GM19463 (cell line): ENCODE data around the gene OPRL1.
A peak's percentile ranks its signal among the peaks of the same experiment; 100 is the strongest.

ENCODE experiments used
- ATAC-seq: cut with Tn5 transposase; IDR thresholded peaks from one replicate; pipeline ENCODE4 v1.9.1; 2021; ENCODE audit warnings: mild to moderate bottlenecking, moderate library complexity; ENCODE audit not compliant: unreplicated experiment

OPRL1 gene

DNA sequence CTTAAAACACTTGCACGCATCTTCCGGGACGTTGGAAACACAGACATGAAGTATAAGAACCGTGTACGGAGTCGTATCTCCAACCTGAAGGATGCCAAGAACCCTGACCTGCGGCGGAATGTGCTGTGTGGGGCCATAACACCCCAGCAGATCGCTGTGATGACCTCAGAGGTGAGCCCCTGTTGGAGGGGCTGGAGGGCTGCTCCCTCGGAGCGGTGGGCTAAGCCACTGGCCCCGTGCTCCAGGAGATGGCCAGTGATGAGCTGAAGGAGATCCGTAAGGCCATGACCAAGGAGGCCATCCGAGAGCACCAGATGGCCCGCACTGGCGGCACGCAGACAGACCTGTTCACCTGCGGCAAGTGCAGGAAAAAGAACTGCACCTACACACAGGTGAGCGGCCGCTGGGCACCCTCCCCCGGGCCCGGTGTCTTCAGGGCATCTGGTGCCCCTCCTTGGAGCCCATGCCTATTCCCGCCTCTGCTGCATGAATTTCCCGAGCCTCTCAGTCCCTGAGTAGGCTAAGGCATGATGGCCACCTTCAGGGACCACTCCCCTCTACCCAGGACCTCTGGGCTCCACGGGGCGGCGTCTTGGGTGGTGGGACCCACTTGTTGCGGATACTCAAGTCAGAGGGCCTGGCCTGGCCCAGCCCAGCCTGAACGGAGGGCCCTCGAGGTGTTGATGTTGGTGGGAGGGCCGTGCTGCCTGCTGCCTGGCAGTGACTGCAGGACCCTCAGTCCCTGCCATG is 9.5 kb upstream of the OPRL1 start:
- ATAC-seq = no peak

DNA sequence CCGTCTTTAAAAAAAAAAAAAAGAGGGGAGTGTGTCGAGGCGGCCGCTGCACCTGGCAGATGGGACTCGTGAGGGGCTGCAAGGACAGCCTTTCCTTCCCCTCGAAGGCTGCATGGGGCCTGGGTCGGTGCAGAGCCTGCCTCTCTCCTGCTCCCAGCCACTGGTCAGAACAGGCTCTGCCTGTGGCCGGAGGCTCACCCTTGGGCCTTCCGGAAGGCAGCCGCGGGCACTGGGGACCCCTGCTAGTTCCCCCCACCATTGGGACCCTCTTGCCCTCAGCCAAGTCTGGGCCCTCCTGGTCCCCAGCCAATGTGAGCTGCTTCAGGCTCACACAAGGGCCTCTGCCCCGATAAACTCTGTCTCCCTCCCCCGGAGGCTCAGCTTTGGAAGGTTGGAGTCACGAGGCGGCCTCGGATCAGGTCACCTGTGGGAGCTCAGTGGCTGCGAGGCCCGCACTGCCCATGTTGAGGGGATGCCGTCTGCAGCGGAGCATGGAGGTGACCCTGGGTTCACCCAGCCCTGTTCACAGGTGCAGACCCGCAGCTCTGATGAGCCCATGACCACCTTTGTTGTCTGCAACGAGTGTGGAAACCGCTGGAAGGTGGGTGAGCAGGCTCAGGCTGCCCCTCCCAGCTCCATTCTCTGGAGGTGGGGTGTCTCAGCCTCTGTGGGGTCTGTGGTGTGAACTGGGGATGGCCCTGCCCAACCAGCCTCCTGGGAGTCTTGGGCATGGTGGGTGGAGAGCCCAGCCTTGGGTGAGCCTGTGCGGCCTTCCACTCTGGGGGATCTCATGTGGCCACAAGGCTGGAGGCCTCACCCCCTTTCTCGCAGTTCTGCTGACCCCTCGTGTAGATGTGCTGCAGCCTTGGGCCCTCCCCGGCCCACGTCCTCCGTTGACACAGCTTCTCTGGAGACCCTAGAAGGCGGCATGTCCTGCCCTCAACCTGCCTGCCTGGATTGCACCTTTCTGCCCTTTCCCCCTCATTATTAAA is 8.2 kb upstream of the OPRL1 start:
- ATAC-seq = no peak

DNA sequence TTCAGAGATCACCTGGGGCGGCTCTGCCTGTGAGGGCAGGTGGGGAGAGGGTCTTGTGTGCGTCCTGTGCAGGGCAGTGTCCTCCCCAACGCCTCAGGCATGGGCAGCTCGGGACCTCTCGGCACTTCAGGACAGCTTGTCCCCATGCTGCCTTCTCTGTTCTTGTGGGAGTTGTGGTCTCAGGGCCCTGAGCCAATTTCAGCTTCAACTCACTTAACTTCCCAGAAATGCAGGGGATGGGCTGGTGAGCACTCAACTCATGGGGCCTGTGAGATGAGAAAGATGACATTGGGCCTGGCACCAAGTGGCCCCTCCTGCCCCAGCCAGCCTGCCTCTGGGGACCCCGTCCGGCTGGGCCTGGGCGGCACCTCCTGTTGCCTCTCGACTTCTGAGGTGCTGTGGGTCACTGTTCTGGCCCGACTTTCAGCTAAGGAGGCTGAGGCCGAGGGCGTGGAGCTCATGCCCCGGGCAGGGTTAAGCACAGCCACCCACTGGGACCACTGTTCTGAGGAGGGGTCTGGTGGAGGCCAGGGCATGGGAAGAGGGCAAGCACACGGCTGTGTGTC is 7.3 kb upstream of the OPRL1 start:
- ATAC-seq = no peak

GRCh38 chr20:64073476-64074183 is 6.3 kb upstream of the OPRL1 start:
- ATAC-seq = no peak

GRCh38 chr20:64074184-64074789 is 5.6 kb upstream of the OPRL1 start:
- no peak for ATAC-seq

DNA sequence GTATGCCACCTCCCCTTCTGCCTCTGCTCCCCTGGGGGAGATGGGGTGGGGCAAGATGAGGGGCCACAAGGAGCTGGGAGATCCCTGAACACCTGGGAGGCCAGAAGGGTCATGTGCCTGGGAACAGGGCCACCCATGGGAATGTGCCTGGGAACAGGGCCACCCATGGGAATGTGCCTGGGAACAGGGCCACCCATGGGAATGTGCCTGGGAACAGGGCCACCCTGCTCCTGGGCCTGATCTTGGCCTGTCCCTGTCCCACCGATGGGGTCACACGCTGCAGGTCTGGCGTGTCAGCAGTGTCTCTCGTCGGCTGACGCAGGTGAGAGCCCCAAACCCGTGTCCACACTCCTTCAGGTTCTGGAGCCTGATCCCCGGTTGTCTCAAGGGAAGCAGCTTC is 4.9 kb upstream of the OPRL1 start:
- no peak for ATAC-seq

GRCh38 chr20:64075556-64075955 is 4.3 kb upstream of the OPRL1 start:
- ATAC-seq = no peak

DNA sequence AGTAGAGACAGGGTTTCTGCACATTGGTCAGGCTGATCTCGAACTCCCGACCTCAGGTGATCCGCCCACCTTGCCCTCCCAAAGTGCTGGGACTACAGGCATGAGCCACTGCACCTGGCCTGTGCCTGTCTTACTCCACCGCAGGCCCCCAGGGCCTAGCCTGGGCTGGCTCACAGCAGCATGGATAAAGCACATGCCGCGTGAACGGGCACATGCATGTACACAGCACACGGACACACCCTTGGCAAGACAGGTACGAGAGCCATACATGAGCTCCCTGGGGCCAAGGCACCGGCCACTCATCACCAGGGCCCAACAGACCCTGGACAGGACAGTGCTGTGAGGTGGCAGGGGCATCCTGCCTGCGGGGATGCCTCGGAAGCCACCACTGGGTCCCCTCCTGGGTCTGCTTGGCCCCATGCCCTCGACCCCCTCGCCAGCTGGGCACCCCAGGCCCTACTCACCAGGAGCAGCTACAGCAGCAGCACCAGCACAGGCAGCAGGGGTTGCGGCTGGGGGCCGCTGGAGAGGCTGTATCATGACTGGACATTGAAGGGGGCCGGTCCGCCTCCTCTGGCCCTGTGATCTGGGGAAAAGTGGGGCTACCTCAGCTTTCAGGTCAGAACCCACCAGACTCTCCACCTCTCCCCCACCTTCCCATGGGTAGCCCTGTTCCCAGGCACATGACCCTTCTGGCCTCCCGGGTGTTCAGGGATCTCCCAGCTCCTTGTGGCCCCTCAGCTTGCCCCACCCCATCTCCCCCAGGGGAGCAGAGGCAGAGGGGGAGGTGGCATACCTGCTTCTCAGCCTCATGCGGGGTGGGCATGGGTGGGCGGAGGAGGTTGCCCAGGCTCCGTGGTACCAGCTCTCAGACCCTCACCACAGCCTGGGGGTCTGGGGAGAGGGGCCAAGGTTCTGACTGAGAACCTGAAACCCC is 3.6 kb upstream of the OPRL1 start:
- no peak for ATAC-seq

DNA sequence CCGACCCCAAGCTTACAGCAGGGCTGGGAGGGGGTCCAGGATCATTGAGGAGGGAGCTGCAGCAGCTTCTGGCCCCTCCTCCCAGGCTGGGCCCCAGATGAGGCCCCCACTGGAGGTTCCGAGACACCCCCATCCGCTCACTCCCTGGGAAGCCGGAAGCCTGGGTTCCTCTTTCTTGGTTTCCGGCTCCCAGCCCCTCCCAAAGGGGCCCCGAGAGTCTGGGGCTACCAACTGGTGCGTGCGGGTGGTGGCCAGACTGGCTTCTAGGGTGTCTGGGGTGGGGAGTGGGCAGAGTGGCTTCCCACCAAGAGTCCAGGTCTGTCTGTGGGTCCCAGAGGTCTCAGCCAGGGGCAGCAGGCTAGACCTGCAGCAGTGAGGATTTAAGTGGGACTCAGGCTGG is 2.8 kb upstream of the OPRL1 start:
- ATAC-seq = no peak

- no peak for ATAC-seq
These were observed 2.4 kb upstream of the OPRL1 start for GRCh38 chr20:64077541-64077875.

- no peak for ATAC-seq
These were observed 1.9 kb upstream of the OPRL1 start for GRCh38 chr20:64077876-64078551.

- ATAC-seq = no peak
These were observed 979 bp upstream of the OPRL1 start for GRCh38 chr20:64078934-64079272.

- peak; percentile 47 for ATAC-seq
These were observed 439 bp upstream of the OPRL1 start, which contains the start of gene RGS19 for GRCh38 chr20:64079273-64080012. RGS19 (minus strand) TSS chr20:64079518; CDS start chr20:64076886, 2,632 bp downstream.

GRCh38 chr20:64080813-64081623 is 1.1 kb downstream of the OPRL1 start:
- no peak for ATAC-seq

- no peak for ATAC-seq
These were observed 1.7 kb downstream of the OPRL1 start for GRCh38 chr20:64081624-64081964.

- no peak for ATAC-seq
These were observed 2.3 kb downstream of the OPRL1 start for GRCh38 chr20:64082126-64082731.

GRCh38 chr20:64082820-64083377 is 3.0 kb downstream of the OPRL1 start:
- no peak for ATAC-seq
